Ovary (tissue), 3 donors: ENCODE data around the gene MAST4.

Experiments
- EP300 ChIP-seq: sonication (generic); formaldehyde crosslinking; IDR thresholded peaks from one replicate; pipeline ENCODE4 v1.6.1; 2017; ENCODE audit warnings: antibody characterized with exemption
- TF ChIP-seq, protein P1 (sequence below), 3 donors: fragments of 450-650 bp in 2 of 3; fragments of 200-600 bp in 1 of 3; IDR thresholded peaks; one replicate each; pipeline versions ENCODE4 v1.5.1 to v1.8.0; 2016 to 2022; ENCODE audit warnings: antibody characterized with exemption in 3 of 3, mild to moderate bottlenecking in 1 of 3
- donor health status: DM: no; HTN: no; CAD: no.

DNA sequence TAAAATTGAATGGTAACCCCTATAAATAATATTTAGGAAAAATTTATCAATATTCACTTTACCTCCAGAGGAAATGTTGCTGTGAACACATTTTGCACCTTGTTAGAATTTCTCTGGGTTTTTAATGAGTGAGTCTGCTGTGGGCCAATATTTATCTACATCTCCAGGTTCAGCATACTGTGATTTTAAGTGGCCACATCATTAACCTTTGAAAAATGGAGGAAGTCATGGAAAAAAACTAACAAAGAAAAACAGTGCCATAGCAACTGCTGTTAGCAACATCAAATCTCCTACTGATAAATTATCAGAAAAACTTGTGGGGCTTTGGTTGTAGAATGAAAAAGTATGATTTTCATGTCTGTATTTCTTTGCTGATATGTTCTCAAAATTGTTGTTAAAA lies 545.5 kb downstream of the MAST4 start:
- TF ChIP-seq, protein P1, sequence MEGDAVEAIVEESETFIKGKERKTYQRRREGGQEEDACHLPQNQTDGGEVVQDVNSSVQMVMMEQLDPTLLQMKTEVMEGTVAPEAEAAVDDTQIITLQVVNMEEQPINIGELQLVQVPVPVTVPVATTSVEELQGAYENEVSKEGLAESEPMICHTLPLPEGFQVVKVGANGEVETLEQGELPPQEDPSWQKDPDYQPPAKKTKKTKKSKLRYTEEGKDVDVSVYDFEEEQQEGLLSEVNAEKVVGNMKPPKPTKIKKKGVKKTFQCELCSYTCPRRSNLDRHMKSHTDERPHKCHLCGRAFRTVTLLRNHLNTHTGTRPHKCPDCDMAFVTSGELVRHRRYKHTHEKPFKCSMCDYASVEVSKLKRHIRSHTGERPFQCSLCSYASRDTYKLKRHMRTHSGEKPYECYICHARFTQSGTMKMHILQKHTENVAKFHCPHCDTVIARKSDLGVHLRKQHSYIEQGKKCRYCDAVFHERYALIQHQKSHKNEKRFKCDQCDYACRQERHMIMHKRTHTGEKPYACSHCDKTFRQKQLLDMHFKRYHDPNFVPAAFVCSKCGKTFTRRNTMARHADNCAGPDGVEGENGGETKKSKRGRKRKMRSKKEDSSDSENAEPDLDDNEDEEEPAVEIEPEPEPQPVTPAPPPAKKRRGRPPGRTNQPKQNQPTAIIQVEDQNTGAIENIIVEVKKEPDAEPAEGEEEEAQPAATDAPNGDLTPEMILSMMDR (IDR thresholded peaks at IDR 0.05), result no peak
- TF ChIP-seq EP300, result no peak
